Uterus (tissue), 2 donors: ENCODE results near the gene GCSH.

Experiments
- CTCF ChIP-seq, 4 experiments: fragments of 200-600 bp in 2 of 4; fragments of 450-650 bp in 2 of 4; sonication (generic) in 2 of 4; IDR thresholded peaks; one replicate each; pipeline ENCODE4 v1.5.1; 2016 to 2019; ENCODE audit warnings: antibody characterized with exemption in 4 of 4, mild to moderate bottlenecking in 2 of 4, moderate library complexity in 1 of 4
- POLR2A ChIP-seq, 2 donors: fragments of 450-650 bp; IDR thresholded peaks; one replicate each; pipeline ENCODE4 v1.6.1; 2016; ENCODE audit warnings: antibody characterized with exemption in 2 of 2, mild to moderate bottlenecking in 1 of 2, moderate library complexity in 1 of 2

- no peak for TF ChIP-seq POLR2A (IDR thresholded peaks at IDR 0.05)
- no peak for TF ChIP-seq CTCF (IDR thresholded peaks at IDR 0.05)
Measured at GRCh38 chr16:81061871-81062608, 34.2 kb downstream of the GCSH start.
